ENCODE results near the gene ARHGAP4.

DNA sequence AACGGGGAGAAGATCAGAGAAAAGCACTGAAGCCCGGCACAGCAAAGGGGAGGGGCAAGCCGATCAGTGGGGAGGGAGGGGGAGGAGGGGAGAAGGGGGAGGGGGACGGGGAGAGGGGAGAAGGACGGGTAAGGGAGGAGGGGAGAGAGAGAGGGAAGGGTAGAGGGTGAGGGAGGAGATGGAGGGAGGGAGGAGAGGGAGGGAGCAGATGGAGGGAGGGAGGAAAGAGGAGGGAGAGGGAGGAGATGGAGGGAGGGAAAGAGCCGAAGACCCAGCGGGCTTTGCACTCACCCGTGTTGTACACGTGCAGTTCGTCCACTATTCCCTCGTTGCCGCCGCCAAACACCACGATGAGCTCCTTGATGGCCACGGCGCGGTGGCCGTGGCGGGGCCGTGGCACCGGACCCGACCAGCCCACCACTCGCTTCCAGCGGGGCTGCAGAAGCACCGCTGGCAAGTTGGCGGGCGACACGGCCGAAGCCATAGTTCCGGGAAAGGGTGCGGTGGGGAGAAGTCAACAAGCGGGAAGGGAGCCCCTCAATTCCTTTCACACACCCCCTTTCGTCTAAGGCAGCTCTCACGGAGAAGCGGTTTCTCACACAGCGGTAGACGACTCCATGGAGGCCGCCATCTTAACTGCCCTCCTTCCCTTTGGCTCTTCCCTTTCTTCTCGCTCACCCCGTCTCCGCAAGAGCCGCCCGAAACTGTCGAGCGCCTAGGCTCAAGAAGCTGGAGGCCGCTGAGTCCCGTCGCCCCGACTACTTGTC is 44.5 kb upstream of the ARHGAP4 start:
- TF ChIP-seq, protein P1, sequence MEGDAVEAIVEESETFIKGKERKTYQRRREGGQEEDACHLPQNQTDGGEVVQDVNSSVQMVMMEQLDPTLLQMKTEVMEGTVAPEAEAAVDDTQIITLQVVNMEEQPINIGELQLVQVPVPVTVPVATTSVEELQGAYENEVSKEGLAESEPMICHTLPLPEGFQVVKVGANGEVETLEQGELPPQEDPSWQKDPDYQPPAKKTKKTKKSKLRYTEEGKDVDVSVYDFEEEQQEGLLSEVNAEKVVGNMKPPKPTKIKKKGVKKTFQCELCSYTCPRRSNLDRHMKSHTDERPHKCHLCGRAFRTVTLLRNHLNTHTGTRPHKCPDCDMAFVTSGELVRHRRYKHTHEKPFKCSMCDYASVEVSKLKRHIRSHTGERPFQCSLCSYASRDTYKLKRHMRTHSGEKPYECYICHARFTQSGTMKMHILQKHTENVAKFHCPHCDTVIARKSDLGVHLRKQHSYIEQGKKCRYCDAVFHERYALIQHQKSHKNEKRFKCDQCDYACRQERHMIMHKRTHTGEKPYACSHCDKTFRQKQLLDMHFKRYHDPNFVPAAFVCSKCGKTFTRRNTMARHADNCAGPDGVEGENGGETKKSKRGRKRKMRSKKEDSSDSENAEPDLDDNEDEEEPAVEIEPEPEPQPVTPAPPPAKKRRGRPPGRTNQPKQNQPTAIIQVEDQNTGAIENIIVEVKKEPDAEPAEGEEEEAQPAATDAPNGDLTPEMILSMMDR (IDR thresholded peaks at IDR 0.05): no peak
- no peak for TF ChIP-seq ZFX (IDR thresholded peaks at IDR 0.05; ENCODE audit: borderline replicate concordance)
